HCT116 (cell line): Measurements from ENCODE around the gene VDAC1. TPM values are rescaled to one million over a fixed set of nuclear protein-coding genes. Genes with fewer than 3 reads are reported as not detected.

Experiments
- ATAC-seq: fragments of 200-7000 bp; cut with Tn5 transposase; 2 replicates; pipeline ENCODE4 v1.9.1; 2020; ENCODE audit warnings: mild to moderate bottlenecking, moderate library complexity
- BruUV-seq: library from RNA; stranded (reverse); fragments of 400-500 nt; replicated peaks from 2 replicates; lab custom pipeline; 2021; lab: Mats Ljungman, UMichigan
- CTCF ChIA-PET: fragments of 300-600 bp; sonication (Branson Sonifier 250); formaldehyde crosslinking; loops from one replicate; lab custom pipeline; 2021; ENCODE audit warnings: antibody characterized with exemption; lab: Charles Lee
- POLR2A ChIA-PET: fragments of 300-600, 350-600 bp; sonication (Branson Sonifier 250); formaldehyde crosslinking; loops from one replicate; lab custom pipeline; 2021; ENCODE audit warnings: antibody characterized with exemption; lab: Charles Lee
- RAD21 ChIA-PET, 2 experiments: fragments of 300-600 bp; sonication (Branson Sonifier 250); formaldehyde crosslinking; loops; one replicate each; lab custom pipeline; 2023; ENCODE audit warnings: low total read pairs in 2 of 2; ENCODE audit not compliant: uncharacterized antibody in 2 of 2, unreplicated experiment in 2 of 2, low non-redundant PET in 1 of 2; lab: Charles Lee
- DNase-seq: peaks from one replicate; pipeline ENCODE4 v3.0.0-alpha.2; 2010; ENCODE audit warnings: low read depth, low spot score
- H2AFZ ChIP-seq: fragments of 200-600 bp; shearing (Covaris generic), sonication (generic); 2 replicates; pipeline ENCODE4 v1.6.1; 2017; ENCODE audit warnings: low read depth, mixed run types, mixed read lengths, antibody characterized with exemption, low read length; ENCODE audit not compliant: poor library complexity, severe bottlenecking
- H3K27ac ChIP-seq: 2 replicates; pipeline ENCODE4 v1.5.1; 2012; ENCODE audit warnings: low read depth, low read length
- H3K27me3 ChIP-seq: fragments of 200-600 bp; sonication (generic); 2 replicates; pipeline ENCODE4 v1.6.1; 2016; ENCODE audit warnings: mixed run types, low read length, mixed read lengths; ENCODE audit not compliant: insufficient read depth
- H3K36me3 ChIP-seq, 2 experiments: fragments of 200-500 bp in 1 of 2; fragments of 200-600 bp in 1 of 2; sonication (Bioruptor generic) in 1 of 2; sonication (generic) in 1 of 2; 2 replicates each; pipeline versions ENCODE4 v1.5.1 to v1.6.1; 2014 to 2016; ENCODE audit warnings: low read length in 2 of 2, inconsistent platforms in 1 of 2, mixed read lengths in 1 of 2, mixed run types in 1 of 2; ENCODE audit not compliant: insufficient read depth in 2 of 2, control insufficient read depth in 1 of 2
- H3K4me1 ChIP-seq, 2 experiments: fragments of 200-600 bp in 1 of 2; sonication (generic) in 1 of 2; 2 replicates each; pipeline versions ENCODE4 v1.5.1 to v1.6.1; 2012 to 2017; ENCODE audit warnings: low read length in 2 of 2, inconsistent platforms in 1 of 2, mild to moderate bottlenecking in 1 of 2, mixed read lengths in 1 of 2, mixed run types in 1 of 2, moderate library complexity in 1 of 2; ENCODE audit not compliant: insufficient read depth in 2 of 2, control insufficient read depth in 1 of 2
- H3K4me2 ChIP-seq: fragments of 200-600 bp; sonication (generic); 2 replicates; pipeline ENCODE4 v1.6.1; 2017; ENCODE audit warnings: mixed run types, low read length, mixed read lengths
- H3K4me3 ChIP-seq, 2 experiments: fragments of 200-600 bp in 1 of 2; sonication (generic) in 1 of 2; replicated peaks in 1 of 2; 2 replicates each; pipeline ENCODE4 v1.5.1; 2011 to 2016; ENCODE audit warnings: low read length in 2 of 2, control low read depth in 1 of 2, low read depth in 1 of 2, mild to moderate bottlenecking in 1 of 2, mixed read lengths in 1 of 2, mixed run types in 1 of 2
- H3K79me2 ChIP-seq: fragments of 200-600 bp; sonication (generic); 2 replicates; pipeline ENCODE4 v1.6.1; 2017; ENCODE audit warnings: mild to moderate bottlenecking, mixed run types, low read length, moderate library complexity, mixed read lengths; ENCODE audit not compliant: insufficient read depth
- H3K9ac ChIP-seq: fragments of 200-600 bp; sonication (generic); 2 replicates; pipeline ENCODE4 v1.6.1; 2016; ENCODE audit warnings: low read length, mixed read lengths
- H3K9me2 ChIP-seq: fragments of 200-600 bp; sonication (generic), shearing (Covaris generic); 2 replicates; pipeline ENCODE4 v1.6.1; 2017; ENCODE audit warnings: mixed run types, mild to moderate bottlenecking, moderate library complexity; ENCODE audit not compliant: insufficient read depth
- H3K9me3 ChIP-seq, 2 experiments: fragments of 200-500 bp in 1 of 2; fragments of 200-600 bp in 1 of 2; sonication (Bioruptor generic) in 1 of 2; sonication (generic) in 1 of 2; 2 replicates each; pipeline ENCODE4 v1.6.1; 2014 to 2017; ENCODE audit warnings: low read length in 2 of 2, mixed read lengths in 2 of 2, inconsistent platforms in 1 of 2, low read depth in 1 of 2, mild to moderate bottlenecking in 1 of 2, mixed run types in 1 of 2, moderate library complexity in 1 of 2; ENCODE audit not compliant: control insufficient read depth in 1 of 2, insufficient read depth in 1 of 2
- H4K20me1 ChIP-seq: fragments of 200-600 bp; sonication (generic), shearing (Covaris generic); 2 replicates; pipeline ENCODE4 v1.6.1; 2017; ENCODE audit warnings: mixed run types, mild to moderate bottlenecking, moderate library complexity; ENCODE audit not compliant: insufficient read depth
- CBX3 ChIP-seq: IDR thresholded peaks from 2 replicates; pipeline ENCODE4 v1.6.1; 2012; ENCODE audit warnings: low read depth
- CEBPB ChIP-seq: IDR thresholded peaks from 2 replicates; pipeline ENCODE4 v1.6.1; 2012; ENCODE audit warnings: low read depth
- CTCF ChIP-seq, 3 experiments: fragments of 200-600 bp in 1 of 3; sonication (generic) in 1 of 3; IDR thresholded peaks in 2 of 3; conservative IDR thresholded peaks in 1 of 3; 2 replicates each; pipeline ENCODE4 v1.5.1; 2012 to 2017; ENCODE audit warnings: low read depth in 2 of 3, low read length in 2 of 3, antibody characterized with exemption in 1 of 3, borderline replicate concordance in 1 of 3, control low read depth in 1 of 3, mild to moderate bottlenecking in 1 of 3, mixed read lengths in 1 of 3, mixed run types in 1 of 3, moderate library complexity in 1 of 3; ENCODE audit not compliant: insufficient read depth in 1 of 3
- ELF1 ChIP-seq: IDR thresholded peaks from 2 replicates; pipeline ENCODE4 v1.6.1; 2012; ENCODE audit warnings: low read depth, borderline replicate concordance
- EZH2 ChIP-seq: fragments of 200-600 bp; sonication (generic); IDR thresholded peaks from 2 replicates; pipeline ENCODE4 v1.6.1; 2017; ENCODE audit warnings: antibody characterized with exemption, mixed run types
- EZH2phosphoT487 ChIP-seq: fragments of 200-600 bp; IDR thresholded peaks from 2 replicates; pipeline ENCODE4 v1.6.1; 2018; ENCODE audit warnings: antibody characterized with exemption, borderline replicate concordance
- MAX ChIP-seq: IDR thresholded peaks from 2 replicates; pipeline ENCODE4 v1.6.1; 2012
- POLR2A ChIP-seq: IDR thresholded peaks from 2 replicates; pipeline ENCODE4 v1.7.0; 2011; ENCODE audit warnings: borderline replicate concordance; ENCODE audit not compliant: insufficient read depth, insufficient read length; ENCODE audit errors: extremely low read depth
- POLR2AphosphoS5 ChIP-seq: IDR thresholded peaks from 2 replicates; pipeline ENCODE4 v1.6.1; 2011; ENCODE audit warnings: mild to moderate bottlenecking, low read depth, low read length, moderate library complexity
- RAD21 ChIP-seq: IDR thresholded peaks from 2 replicates; pipeline ENCODE4 v1.6.1; 2012; ENCODE audit warnings: low read depth, mild to moderate bottlenecking
- SRF ChIP-seq: IDR thresholded peaks from 2 replicates; pipeline ENCODE4 v1.6.1; 2012; ENCODE audit warnings: low read depth
- YY1 ChIP-seq: IDR thresholded peaks from 2 replicates; pipeline ENCODE4 v1.6.1; 2011; ENCODE audit warnings: low read length, low read depth, moderate library complexity, mild to moderate bottlenecking; ENCODE audit not compliant: insufficient replicate concordance; ENCODE audit errors: extremely low read depth
- ZFX ChIP-seq: fragments of 450-650 bp; IDR thresholded peaks from 2 replicates; pipeline ENCODE4 v1.6.1; 2017
- ZNF274 ChIP-seq: fragments of 200-500 bp; sonication (Bioruptor generic); IDR thresholded peaks from 2 replicates; pipeline ENCODE4 v1.6.1; 2014; ENCODE audit warnings: mild to moderate bottlenecking, low read depth, low read length, inconsistent platforms
- intact Hi-C: fragments of 100-400 bp; cut with micrococcal nuclease; formaldehyde crosslinking; loops from 2 replicates; pipeline ENCODE4 v1.10.0; 2022
- total RNA-seq: library from RNA; stranded (reverse); gene quantifications from one replicate; pipeline ENCODE4 v1.2.1, GENCODE V29; 2021; ENCODE audit not compliant: unreplicated experiment
- TF ChIP-seq, protein P1 (sequence below): IDR thresholded peaks from 2 replicates; pipeline ENCODE4 v1.6.1; 2011; ENCODE audit warnings: mild to moderate bottlenecking, low read length, moderate library complexity; ENCODE audit not compliant: insufficient replicate concordance; ENCODE audit errors: extremely low read depth

Gene VDAC1
- total RNA-seq, 1 experiment from 2014 or later, result 269 TPM

DNA sequence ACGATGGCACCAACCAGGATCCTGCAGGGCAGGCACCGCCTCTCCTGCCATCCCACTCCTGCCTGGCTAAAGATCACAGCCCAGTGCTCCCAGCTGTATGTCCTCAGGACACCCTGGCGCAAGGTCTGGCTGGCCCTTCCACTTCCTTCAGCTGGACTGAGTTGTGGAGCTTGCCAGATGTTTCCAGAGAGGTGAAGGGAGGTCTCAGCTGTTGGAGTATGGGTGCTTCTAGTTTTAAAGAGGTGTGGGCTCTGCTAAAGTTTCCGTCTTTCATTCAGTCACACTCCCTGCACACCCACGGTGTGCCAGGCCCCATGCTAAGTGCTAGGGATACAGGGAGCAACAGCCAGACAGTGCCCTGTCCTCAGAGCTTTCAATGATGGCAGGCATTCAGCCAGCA, 70.5 kb downstream of the VDAC1 start:
- no peak overlapping the region for H3K4me2 ChIP-seq
- H3K27ac ChIP-seq, result no peak overlapping the region
- CTCF ChIA-PET, result no interaction called here
- no peak overlapping the region for H2AFZ ChIP-seq
- TF ChIP-seq RAD21 (no peak), ELF1 (no peak), ZNF274 (no peak), CTCF (IDR thresholded peaks at IDR 0.05 in 2 of 3, conservative IDR thresholded peaks at IDR 0.05 in 1 of 3; ENCODE audit: borderline replicate concordance in 1 of 3, insufficient read depth in 1 of 3, low read depth in 2 of 3, low read length in 2 of 3) (no peak), CBX3 (no peak), MAX (no peak), EZH2 (no peak), ZFX (no peak), POLR2A (no peak), EZH2phosphoT487 (no peak), SRF (no peak), POLR2AphosphoS5 (no peak), CEBPB (no peak), YY1 (no peak)
- TF ChIP-seq, protein P1, sequence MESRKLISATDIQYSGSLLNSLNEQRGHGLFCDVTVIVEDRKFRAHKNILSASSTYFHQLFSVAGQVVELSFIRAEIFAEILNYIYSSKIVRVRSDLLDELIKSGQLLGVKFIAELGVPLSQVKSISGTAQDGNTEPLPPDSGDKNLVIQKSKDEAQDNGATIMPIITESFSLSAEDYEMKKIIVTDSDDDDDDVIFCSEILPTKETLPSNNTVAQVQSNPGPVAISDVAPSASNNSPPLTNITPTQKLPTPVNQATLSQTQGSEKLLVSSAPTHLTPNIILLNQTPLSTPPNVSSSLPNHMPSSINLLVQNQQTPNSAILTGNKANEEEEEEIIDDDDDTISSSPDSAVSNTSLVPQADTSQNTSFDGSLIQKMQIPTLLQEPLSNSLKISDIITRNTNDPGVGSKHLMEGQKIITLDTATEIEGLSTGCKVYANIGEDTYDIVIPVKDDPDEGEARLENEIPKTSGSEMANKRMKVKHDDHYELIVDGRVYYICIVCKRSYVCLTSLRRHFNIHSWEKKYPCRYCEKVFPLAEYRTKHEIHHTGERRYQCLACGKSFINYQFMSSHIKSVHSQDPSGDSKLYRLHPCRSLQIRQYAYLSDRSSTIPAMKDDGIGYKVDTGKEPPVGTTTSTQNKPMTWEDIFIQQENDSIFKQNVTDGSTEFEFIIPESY, result no peak
- DNase-seq (no peak), ATAC-seq (no peak)
- intact Hi-C loops, result no loop called here
- no peaks in the 10 kb centered on the region for H3K9me3 ChIP-seq
- no peaks in the 10 kb centered on the region for H3K36me3 ChIP-seq
- no peaks in the 10 kb centered on the region for H4K20me1 ChIP-seq
- no peaks in the 10 kb centered on the region for H3K79me2 ChIP-seq
- no TSS peak for BruUV-seq
- POLR2A ChIA-PET, result no interaction called here
- no peaks in the 10 kb centered on the region for H3K4me1 ChIP-seq
- no peak overlapping the region for H3K4me3 ChIP-seq
- RAD21 ChIA-PET, result no interaction called here
- no peaks in the 10 kb centered on the region for H3K27me3 ChIP-seq
- H3K9me2 ChIP-seq, result no peaks in the 10 kb centered on the region
- no peak overlapping the region for H3K9ac ChIP-seq
